H1 (cell line): ENCODE data around the gene TMEM222. TPM values are rescaled to one million over a fixed set of nuclear protein-coding genes. Genes with fewer than 3 reads are reported as not detected.

Experiments
- CTCF ChIA-PET: fragments of 300-600 bp; sonication (Branson Sonifier 250); formaldehyde crosslinking; loops from one replicate; lab custom pipeline; 2021; ENCODE audit not compliant: partially characterized antibody; lab: Charles Lee
- POLR2A ChIA-PET: fragments of 300-600 bp; sonication (Branson Sonifier 250); formaldehyde crosslinking; loops from one replicate; lab custom pipeline; 2021; ENCODE audit warnings: inconsistent platforms; ENCODE audit not compliant: partially characterized antibody; lab: Charles Lee
- DNase-seq, 2 experiments: peaks; one replicate each; pipeline versions ENCODE4 v3.0.0 to v3.0.0-alpha.2; 2010 to 2022; ENCODE audit warnings: low spot score in 2 of 2, low read depth in 1 of 2, mixed read lengths in 1 of 2
- FAIRE-seq: peaks from 2 replicates; lab custom pipeline; 2011; peaks lifted over from hg19 to GRCh38; lab: Jason Lieb, UNC
- H2AFZ ChIP-seq: 2 replicates; pipeline ENCODE4 v1.8.1; 2012; ENCODE audit warnings: low read length, inconsistent platforms
- H2AK5ac ChIP-seq: 2 replicates; pipeline ENCODE4 v1.6.1; 2013; ENCODE audit warnings: low read depth, low read length
- H2BK120ac ChIP-seq: replicated peaks from 2 replicates; pipeline ENCODE3; 2013; ENCODE audit warnings: low read depth, low read length, inconsistent platforms
- H2BK12ac ChIP-seq: 2 replicates; pipeline ENCODE4 v1.6.1; 2013; ENCODE audit warnings: low read depth, low read length
- H2BK15ac ChIP-seq: 2 replicates; pipeline ENCODE4 v1.6.1; 2013; ENCODE audit warnings: low read length
- H2BK20ac ChIP-seq: 2 replicates; pipeline ENCODE4 v1.6.1; 2013; ENCODE audit warnings: low read length
- H2BK5ac ChIP-seq: 2 replicates; pipeline ENCODE4 v1.6.1; 2013; ENCODE audit warnings: low read depth, low read length
- H3K14ac ChIP-seq: 2 replicates; pipeline ENCODE4 v1.6.1; 2013; ENCODE audit warnings: inconsistent platforms; ENCODE audit not compliant: insufficient read length
- H3K18ac ChIP-seq: 2 replicates; pipeline ENCODE4 v1.6.1; 2013; ENCODE audit warnings: low read length; ENCODE audit errors: extremely low read depth
- H3K23ac ChIP-seq: 2 replicates; pipeline ENCODE4 v1.6.1; 2013; ENCODE audit warnings: inconsistent platforms; ENCODE audit not compliant: insufficient read length
- H3K23me2 ChIP-seq: 2 replicates; pipeline ENCODE4 v1.6.1; 2013; ENCODE audit warnings: low read depth, low read length
- H3K27ac ChIP-seq: 2 replicates; pipeline ENCODE4 v1.6.1; 2011; ENCODE audit warnings: low read depth, low read length, inconsistent platforms
- H3K27me3 ChIP-seq, 4 experiments: replicated peaks in 1 of 4; 1 replicate in 1 of 4; 2 replicates in 3 of 4; pipeline versions ENCODE4 v1.6.1 to v1.8.1; 2011 to 2013; ENCODE audit warnings: low read length in 3 of 4, mild to moderate bottlenecking in 3 of 4, inconsistent platforms in 2 of 4, mixed read lengths in 2 of 4, moderate library complexity in 1 of 4; ENCODE audit not compliant: control insufficient read depth in 3 of 4, insufficient read depth in 3 of 4; ENCODE audit errors: extremely low read depth in 1 of 4
- H3K36me3 ChIP-seq, 4 experiments: 2 replicates each; pipeline versions ENCODE4 v1.6.1 to v1.8.1; 2011 to 2013; ENCODE audit warnings: mild to moderate bottlenecking in 4 of 4, low read length in 3 of 4, moderate library complexity in 2 of 4, control low read depth in 1 of 4, inconsistent platforms in 1 of 4; ENCODE audit not compliant: insufficient read depth in 4 of 4, control insufficient read depth in 2 of 4
- H3K4ac ChIP-seq: replicated peaks from 2 replicates; pipeline ENCODE3; 2013; ENCODE audit warnings: low read length, low read depth, mixed read lengths, inconsistent platforms; ENCODE audit not compliant: insufficient read length
- H3K4me1 ChIP-seq, 4 experiments: replicated peaks in 1 of 4; 1 replicate in 1 of 4; 2 replicates in 3 of 4; pipeline versions ENCODE4 v1.6.1 to v1.8.1; 2011 to 2013; ENCODE audit warnings: low read length in 3 of 4, inconsistent platforms in 2 of 4, mixed read lengths in 1 of 4; ENCODE audit not compliant: insufficient read depth in 4 of 4, control insufficient read depth in 3 of 4
- H3K4me2 ChIP-seq, 2 experiments: 2 replicates each; pipeline versions ENCODE4 v1.6.1 to v1.8.1; 2011 to 2013; ENCODE audit warnings: low read depth in 2 of 2, low read length in 2 of 2, control low read depth in 1 of 2, inconsistent platforms in 1 of 2, mild to moderate bottlenecking in 1 of 2; ENCODE audit not compliant: insufficient read depth in 1 of 2
- H3K4me3 ChIP-seq, 4 experiments: fragments of 200-600, 300-600 bp in 1 of 4; sonication (generic), shearing (Covaris generic), sonication (Bioruptor Twin) in 1 of 4; 2 replicates each; pipeline versions ENCODE4 v1.5.1 to v1.8.1; 2011 to 2016; ENCODE audit warnings: low read length in 4 of 4, low read depth in 3 of 4, control low read depth in 2 of 4, inconsistent platforms in 2 of 4, mild to moderate bottlenecking in 2 of 4, mixed read lengths in 1 of 4, moderate library complexity in 1 of 4; ENCODE audit not compliant: insufficient read depth in 2 of 4; ENCODE audit errors: extremely low read depth in 1 of 4
- H3K56ac ChIP-seq: replicated peaks from 2 replicates; pipeline ENCODE3; 2013; ENCODE audit warnings: low read depth, mild to moderate bottlenecking, mixed read lengths, low read length, inconsistent platforms; ENCODE audit not compliant: insufficient read length
- H3K79me1 ChIP-seq: 2 replicates; pipeline ENCODE4 v1.6.1; 2013; ENCODE audit warnings: low read depth, low read length, control low read depth
- H3K79me2 ChIP-seq, 2 experiments: 2 replicates each; pipeline versions ENCODE4 v1.6.1 to v1.8.1; 2012 to 2013; ENCODE audit warnings: low read length in 2 of 2, mild to moderate bottlenecking in 2 of 2, inconsistent platforms in 1 of 2; ENCODE audit not compliant: insufficient read depth in 2 of 2, control insufficient read depth in 1 of 2
- H3K9ac ChIP-seq, 4 experiments: replicated peaks in 1 of 4; 1 replicate in 1 of 4; 2 replicates in 3 of 4; pipeline versions ENCODE4 v1.6.1 to v1.8.1; 2011 to 2013; ENCODE audit warnings: low read depth in 3 of 4, low read length in 3 of 4, control low read depth in 2 of 4, mild to moderate bottlenecking in 2 of 4, moderate library complexity in 2 of 4, inconsistent platforms in 1 of 4; ENCODE audit errors: extremely low read depth in 1 of 4
- H3K9me3 ChIP-seq, 2 experiments: 2 replicates each; pipeline versions ENCODE4 v1.6.1 to v1.8.1; 2012 to 2013; ENCODE audit warnings: mild to moderate bottlenecking in 2 of 2, moderate library complexity in 2 of 2, control low read depth in 1 of 2, inconsistent platforms in 1 of 2, low read depth in 1 of 2, low read length in 1 of 2, mixed read lengths in 1 of 2; ENCODE audit not compliant: insufficient read depth in 2 of 2
- H4K20me1 ChIP-seq, 2 experiments: replicated peaks in 1 of 2; 2 replicates each; pipeline versions ENCODE3 to v1.8.1; 2011 to 2013; ENCODE audit warnings: inconsistent platforms in 2 of 2, low read length in 2 of 2, mild to moderate bottlenecking in 1 of 2; ENCODE audit not compliant: insufficient read depth in 2 of 2, control insufficient read depth in 1 of 2
- H4K5ac ChIP-seq: 2 replicates; pipeline ENCODE4 v1.6.1; 2013; ENCODE audit warnings: low read length, low read depth, mixed read lengths, inconsistent platforms; ENCODE audit not compliant: insufficient read length
- H4K8ac ChIP-seq: 2 replicates; pipeline ENCODE4 v1.8.0; 2013; ENCODE audit warnings: mild to moderate bottlenecking, moderate library complexity, low read length, inconsistent platforms; ENCODE audit not compliant: insufficient read depth; ENCODE audit errors: extremely low read depth
- H4K91ac ChIP-seq: replicated peaks from 2 replicates; pipeline ENCODE3; 2013; ENCODE audit warnings: low read length, mixed read lengths, inconsistent platforms; ENCODE audit not compliant: insufficient read length
- BCL11A ChIP-seq, 2 experiments: IDR thresholded peaks; one replicate each; pipeline ENCODE4 v1.6.1; 2011; ENCODE audit warnings: low read depth in 2 of 2, low read length in 2 of 2, mild to moderate bottlenecking in 2 of 2
- HDAC2 ChIP-seq, 2 experiments: fragments of 300-600 bp in 1 of 2; sonication (generic) in 1 of 2; IDR thresholded peaks; 2 replicates each; pipeline ENCODE4 v1.6.1; 2011 to 2012; ENCODE audit warnings: low read depth in 2 of 2, low read length in 2 of 2, mild to moderate bottlenecking in 2 of 2, moderate library complexity in 2 of 2, borderline replicate concordance in 1 of 2, inconsistent platforms in 1 of 2
- JUND ChIP-seq: IDR thresholded peaks from 2 replicates; pipeline ENCODE4 v1.6.1; 2011; ENCODE audit warnings: mild to moderate bottlenecking, improper control_type of control experiment, low read length
- TEAD4 ChIP-seq: IDR thresholded peaks from 2 replicates; pipeline ENCODE4 v1.6.1; 2012; ENCODE audit warnings: low read depth, low read length, inconsistent platforms, mixed read lengths
- ZNF274 ChIP-seq: IDR thresholded peaks from 2 replicates; pipeline ENCODE4 v1.7.0; 2012; ENCODE audit warnings: low read length, borderline replicate concordance; ENCODE audit errors: extremely low read depth
- WGBS, 2 experiments: shearing (Covaris generic) in 1 of 2; methylation state at CpG; one replicate each; pipeline versions ENCODE4 v1.1.6 to v1.1.7; 2013 to 2015; ENCODE audit warnings: low lambda C conversion rate in 2 of 2, mixed read lengths in 2 of 2, inconsistent platforms in 1 of 2, low coverage in 1 of 2, missing lambda C conversion rate in 1 of 2; ENCODE audit not compliant: insufficient replicate concordance in 2 of 2, insufficient coverage in 1 of 2, insufficient read length in 1 of 2; ENCODE audit errors: extremely low coverage in 1 of 2, missing lambda C conversion rate in 1 of 2; 5-methylcytosine and 5-hydroxymethylcytosine counted together
- polyA plus RNA-seq, 7 experiments: library from polyadenylated mRNA; depleted of rRNA in 3 of 7; stranded (reverse) in 5 of 7; unstranded in 2 of 7; fragments of >200 nt in 5 of 7; fragments of 200-250 nt in 2 of 7; gene quantifications; 1 replicate in 5 of 7; 2 replicates in 1 of 7; 4 replicates in 1 of 7; pipeline versions ENCODE4 v1.2.1 to v1.2.3, GENCODE V29; 2011 to 2013; ENCODE audit warnings: missing spikeins in 2 of 7, mixed read lengths in 2 of 7
- total RNA-seq: library from RNA; stranded (reverse); fragmentation: NEBNext Ultra II Directional; extraction: Animal tissue kit (Norgen Biotek cat#: 25700); gene quantifications from 2 replicates; pipeline ENCODE4 v1.2.1, GENCODE V29; 2021

TMEM222 gene
- total and polyA plus RNA-seq, 2 of the 8 experiments (the other 6 are each of a cell fraction or from before 2014, with no cell fraction given): 27.0 to 51.8 TPM

GRCh38 chr1:27351541-27352107, 29.7 kb downstream of the TMEM222 start:
- peak overlapping the region; percentile 47 to 63 (median 51) for H3K4me3 ChIP-seq
- DNase-seq: no peak
- TF ChIP-seq ZNF274 (no peak), TEAD4 (no peak), HDAC2 (IDR thresholded peaks at IDR 0.05; ENCODE audit: borderline replicate concordance in 1 of 2, low read depth in 2 of 2, low read length in 2 of 2) (0 out of 4 replicates have a peak, but pooled peaks of 1 of the 2 experiments have one; percentile 18), BCL11A (IDR thresholded peaks at IDR 0.05; ENCODE audit: low read depth in 2 of 2, low read length in 2 of 2) (no peak), JUND (no peak)

More at GRCh38 chr1:27351541-27352107, 29.7 kb downstream of the TMEM222 start:
- Histone ChIP-seq H3K79me1 (no peaks in the 10 kb centered on the region), H2BK5ac (no peak overlapping the region), H4K20me1 (peaks cover 0 to 3% of the 10 kb centered on the region in 2 experiments), H3K4me2 (peak overlapping the region; percentile 77 to 83), H3K27me3 (peaks cover 0 to 8% (median 6%) of the 10 kb centered on the region in 4 experiments; a peak in 5 of 7 replicates), H3K4me1 (peaks cover 0 to 20% (median 8%) of the 10 kb centered on the region in 4 experiments; a peak in 6 of 7 replicates), H3K79me2 (peaks cover 0 to 4% of the 10 kb centered on the region in 2 experiments; a peak in 1 of 4 replicates), H3K18ac (peak overlapping the region; percentile 2; the same call in 1 of the 2 replicates), H2AFZ (no peak overlapping the region), H2BK15ac (no peak overlapping the region), H2BK120ac (no peak overlapping the region), H3K23ac (no peak overlapping the region), H3K23me2 (peaks cover 23% of the 10 kb centered on the region), H4K8ac (peak overlapping the region; percentile 59), H4K5ac (peak overlapping the region; percentile 61), H4K91ac (peak overlapping the region; percentile 70), H3K9me3 (no peaks in the 10 kb centered on the region), H3K4ac (no peak overlapping the region), H2BK20ac (no peak overlapping the region), H3K9ac (peak overlapping the region in 1 of 4 experiments; percentile 20; a peak in 2 of 7 replicates), H2AK5ac (no peak overlapping the region), H3K14ac (no peak overlapping the region), H3K56ac (peak overlapping the region; percentile 21), H3K27ac (no peak overlapping the region), H2BK12ac (no peak overlapping the region; the same call in 1 of the 2 replicates), H3K36me3 (0 out of 8 replicates have a peak, but pooled peaks cover 0 to 3% (median 0%) of the 10 kb centered on the region in 4 experiments)
- 21% methylated on average over 8 of the region's 8 CpGs; no CpG with 5 or more reads in 1 of the 2 experiments for WGBS, 2 experiments
- ChIA-PET CTCF (interaction anchor here (0.7 to 28.8 kb wide), 19 partner anchors 10 to 311 kb away, joined by 3 to 625 read pairs (median 5); partner anchors contain the start of genes CD164L2, FCN3, GPR3 and MAP3K6), POLR2A (interaction anchor here (0.7 to 10.9 kb wide), 14 partner anchors 9 to 255 kb away, joined by 3 to 101 read pairs (median 4); partner anchors contain the start of genes MAP3K6, SYTL1 and TMEM222)
- no peak for FAIRE-seq
